ENCODE data around the gene MIPEP.
"Not testable (repeated sequence)": the region's sequence is repeated elsewhere in the genome, so short reads cannot be mapped to it uniquely, and the experiment has no call there.

The MIPEP gene

DNA sequence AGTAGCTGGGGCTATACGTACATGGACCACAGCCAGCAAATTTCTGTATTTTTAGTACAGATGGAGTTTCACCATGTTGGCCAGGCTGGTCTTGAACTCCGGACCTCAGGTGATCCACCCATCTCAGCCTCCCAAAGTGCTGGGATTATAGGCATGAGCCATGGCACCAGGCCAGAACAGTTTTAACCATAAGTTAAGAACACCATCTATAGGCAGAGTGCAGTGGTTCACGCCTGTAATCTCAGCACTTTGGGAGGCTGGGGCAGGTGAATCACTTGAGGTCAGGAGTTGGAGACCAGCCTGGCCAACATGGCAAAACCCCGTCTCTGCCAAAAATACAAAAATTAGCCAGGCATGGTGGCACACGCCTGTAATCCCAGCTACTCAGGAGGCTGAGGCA, 143.1 kb downstream of the MIPEP start:
- 100% methylated on average over 4 of the region's 5 CpGs for WGBS (ENCODE audit: insufficient coverage)
- POLR2A ChIA-PET: interaction anchor here (0.6 kb wide), 1 partner anchor 20 kb away, joined by 5 read pairs; no protein-coding TSS in a partner anchor
- CTCF ChIA-PET: not testable (repeated sequence)

DNA sequence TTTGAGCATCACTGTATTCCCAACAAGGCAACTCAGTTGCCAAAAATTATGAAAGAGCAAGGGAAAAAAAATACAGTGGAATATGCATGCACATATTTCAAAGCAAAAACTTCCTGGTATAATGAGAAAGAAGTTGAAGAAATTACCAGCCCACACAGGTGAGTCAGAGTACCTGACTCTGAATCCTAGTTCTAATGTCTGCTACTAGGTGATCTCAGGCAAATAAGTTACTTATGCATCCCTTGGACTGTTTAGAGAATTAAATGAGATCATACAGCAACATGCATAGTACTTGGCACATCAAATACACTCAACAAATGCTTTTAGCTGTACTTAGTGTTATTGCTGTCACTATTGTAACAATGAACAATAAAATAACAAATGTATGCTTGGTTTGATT, 144.9 kb downstream of the MIPEP start:
- H3K36me3 ChIP-seq (ENCODE audit: control insufficient read depth in 4 of 4, insufficient read depth in 4 of 4, low read length in 3 of 4): no peaks in the 10 kb centered on the region
- no peaks in the 10 kb centered on the region for H3K27me3 ChIP-seq (replicated peaks in 2 of 5; ENCODE audit: control insufficient read depth in 4 of 5, insufficient read depth in 5 of 5, low read length in 4 of 5)
- POLR2A ChIA-PET: no interaction called here
- H3K27ac ChIP-seq (ENCODE audit: insufficient read depth in 1 of 2, low read depth in 1 of 2, low read length in 2 of 2, poor library complexity in 1 of 2, severe bottlenecking in 2 of 2): no peak overlapping the region
- H3K9me3 ChIP-seq (ENCODE audit: control extremely low read depth in 1 of 5, control insufficient read depth in 4 of 5, insufficient read depth in 2 of 5, low read depth in 1 of 5, low read length in 4 of 5): no peaks in the 10 kb centered on the region
- H3K4me3 ChIP-seq (ENCODE audit: control insufficient read depth in 1 of 7, extremely low read depth in 1 of 7, insufficient read depth in 4 of 7, low read depth in 2 of 7, low read length in 6 of 7): no peak overlapping the region
- DNase-seq: no peak
- peaks cover 0 to 4% (median 2%) of the 10 kb centered on the region in 4 experiments for H3K4me1 ChIP-seq (ENCODE audit: control extremely low read depth in 1 of 4, control insufficient read depth in 4 of 4, insufficient read depth in 4 of 4, low read length in 3 of 4)
- CTCF ChIA-PET: interaction anchor here (2.0 kb wide), 1 partner anchor 11 kb away, joined by 5 read pairs; no protein-coding TSS in a partner anchor

More for the DNA sequence above, 143.1 kb downstream of the MIPEP start:
- not testable (repeated sequence) for H3K27ac ChIP-seq (ENCODE audit: insufficient read depth in 1 of 2, low read depth in 1 of 2, low read length in 2 of 2, poor library complexity in 1 of 2, severe bottlenecking in 2 of 2); H3K4me1 ChIP-seq (ENCODE audit: control extremely low read depth in 1 of 4, control insufficient read depth in 4 of 4, insufficient read depth in 4 of 4, low read length in 3 of 4); H3K4me3 ChIP-seq (ENCODE audit: control insufficient read depth in 1 of 7, extremely low read depth in 1 of 7, insufficient read depth in 4 of 7, low read depth in 2 of 7, low read length in 6 of 7); H3K36me3 ChIP-seq (ENCODE audit: control insufficient read depth in 4 of 4, insufficient read depth in 4 of 4, low read length in 3 of 4); DNase-seq; H3K9me3 ChIP-seq (ENCODE audit: control extremely low read depth in 1 of 5, control insufficient read depth in 4 of 5, insufficient read depth in 2 of 5, low read depth in 1 of 5, low read length in 4 of 5); H3K27me3 ChIP-seq (replicated peaks in 2 of 5; ENCODE audit: control insufficient read depth in 4 of 5, insufficient read depth in 5 of 5, low read length in 4 of 5)

DNA sequence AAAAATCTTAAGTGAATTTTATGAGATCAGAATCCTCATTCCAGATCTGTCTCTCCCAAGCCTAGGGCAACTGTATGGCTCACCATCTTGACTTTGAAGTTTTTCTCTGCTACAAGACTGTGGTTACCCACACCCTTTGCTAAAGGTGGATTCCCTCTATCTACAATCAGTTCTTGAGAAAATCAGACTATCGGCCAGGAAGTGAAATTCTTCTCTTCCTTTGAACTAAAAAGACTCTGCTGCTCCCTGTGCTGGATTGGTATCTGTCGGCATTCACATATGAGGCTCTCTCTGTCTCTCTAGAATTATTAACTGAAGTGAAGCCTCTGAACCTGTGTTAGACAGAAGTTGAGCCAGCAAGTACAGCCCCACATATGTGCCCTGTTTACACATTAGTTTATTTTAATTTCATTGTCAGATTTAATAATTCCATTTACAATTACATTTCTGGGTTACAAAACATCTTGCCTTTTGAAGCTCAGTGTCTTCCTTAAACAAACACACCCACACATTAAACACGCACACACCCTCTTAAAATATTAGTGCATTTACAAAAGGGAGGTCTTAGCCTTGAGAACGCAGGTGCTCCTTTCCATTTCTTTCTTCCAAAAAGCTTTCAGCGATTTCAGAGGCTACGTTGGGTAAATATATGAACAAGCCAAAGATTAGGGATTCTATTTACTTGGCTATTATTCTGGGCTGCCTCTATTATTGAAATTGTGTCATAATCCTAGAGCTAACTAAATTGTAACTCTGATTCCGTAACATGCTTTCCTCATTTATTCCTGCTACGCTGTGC, 145.7 kb downstream of the MIPEP start:
- POLR2A ChIA-PET: no interaction called here

DNA sequence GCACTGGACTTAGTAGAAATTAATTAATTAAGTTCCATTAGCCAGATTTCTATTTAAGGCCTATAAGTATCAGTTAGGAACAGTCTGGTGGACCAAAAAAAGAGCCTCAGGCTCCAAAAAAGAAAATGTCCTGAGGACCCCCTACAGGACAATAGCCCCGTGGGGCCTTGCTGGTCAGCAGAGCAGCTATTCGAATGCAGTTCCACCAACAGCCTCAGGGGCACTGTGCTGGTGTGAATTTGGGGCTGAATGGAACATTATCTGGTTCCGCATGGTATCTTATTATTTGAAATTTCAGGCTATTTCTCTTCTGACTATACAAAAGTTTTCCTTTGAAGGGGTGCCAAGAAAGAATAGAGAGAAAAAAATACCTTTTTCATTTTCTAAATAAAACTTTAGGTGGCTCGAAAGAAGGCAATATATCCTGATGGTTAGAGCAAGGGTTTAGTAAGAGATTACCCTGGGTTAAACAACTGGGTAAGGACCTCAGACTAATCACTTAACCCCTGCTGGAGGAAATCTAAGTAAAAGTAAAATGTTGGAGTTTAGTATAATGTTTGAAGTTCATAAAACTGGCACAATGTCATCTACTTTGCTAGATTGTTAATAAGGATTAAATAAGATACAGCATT, 147.2 kb downstream of the MIPEP start:
- POLR2A ChIA-PET: interaction anchor here (0.6 kb wide), 1 partner anchor 112 kb away, joined by 5 read pairs; no protein-coding TSS in a partner anchor

More for the DNA sequence above, 145.7 kb downstream of the MIPEP start:
- no peak overlapping the region for H3K4me3 ChIP-seq (ENCODE audit: control insufficient read depth in 1 of 7, extremely low read depth in 1 of 7, insufficient read depth in 4 of 7, low read depth in 2 of 7, low read length in 6 of 7)
- H3K27ac ChIP-seq (ENCODE audit: insufficient read depth in 1 of 2, low read depth in 1 of 2, low read length in 2 of 2, poor library complexity in 1 of 2, severe bottlenecking in 2 of 2): no peak overlapping the region
- H3K4me1 ChIP-seq (ENCODE audit: control extremely low read depth in 1 of 4, control insufficient read depth in 4 of 4, insufficient read depth in 4 of 4, low read length in 3 of 4): peaks cover 0 to 3% (median under 1%) of the 10 kb centered on the region in 4 experiments
- no peaks in the 10 kb centered on the region for H3K27me3 ChIP-seq (replicated peaks in 2 of 5; ENCODE audit: control insufficient read depth in 4 of 5, insufficient read depth in 5 of 5, low read length in 4 of 5)
- peaks cover 0 to 2% (median 0%) of the 10 kb centered on the region in 4 experiments for H3K36me3 ChIP-seq (ENCODE audit: control insufficient read depth in 4 of 4, insufficient read depth in 4 of 4, low read length in 3 of 4)
- H3K9me3 ChIP-seq (ENCODE audit: control extremely low read depth in 1 of 5, control insufficient read depth in 4 of 5, insufficient read depth in 2 of 5, low read depth in 1 of 5, low read length in 4 of 5): no peaks in the 10 kb centered on the region
- WGBS (ENCODE audit: insufficient coverage): 96% methylated on average over 4 of the region's 8 CpGs
- no peak for DNase-seq
- CTCF ChIA-PET: interaction anchor here (2.0 kb wide), 1 partner anchor 10 kb away, joined by 5 read pairs; no protein-coding TSS in a partner anchor

DNA sequence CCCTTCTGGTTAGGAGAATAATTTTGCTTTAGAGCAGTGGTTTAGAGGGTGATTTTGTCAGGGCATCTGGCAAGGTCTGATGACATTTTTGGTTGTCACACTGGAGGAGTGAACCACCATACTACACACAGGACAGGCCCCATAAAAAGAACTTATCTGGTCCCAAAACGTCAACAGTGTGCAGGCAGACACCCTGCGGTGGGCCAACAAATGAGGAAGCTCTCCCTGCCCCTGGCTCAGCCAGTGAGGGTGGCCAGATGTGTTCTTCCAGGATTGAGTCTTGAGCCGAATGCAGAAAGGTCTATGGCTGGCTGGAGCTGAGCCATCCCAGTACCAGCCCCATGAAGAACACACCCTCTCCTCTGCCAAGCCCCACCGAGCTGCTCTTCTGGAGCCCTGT, 149.2 kb downstream of the MIPEP start:
- H3K9me3 ChIP-seq (ENCODE audit: control extremely low read depth in 1 of 5, control insufficient read depth in 4 of 5, insufficient read depth in 2 of 5, low read depth in 1 of 5, low read length in 4 of 5): no peaks in the 10 kb centered on the region
- peak in 1 of 3 donors; percentile 9 for DNase-seq
- no peak overlapping the region for H3K4me3 ChIP-seq (ENCODE audit: control insufficient read depth in 1 of 7, extremely low read depth in 1 of 7, insufficient read depth in 4 of 7, low read depth in 2 of 7, low read length in 6 of 7)
- peaks cover 0 to 2% (median 1%) of the 10 kb centered on the region in 4 experiments for H3K36me3 ChIP-seq (ENCODE audit: control insufficient read depth in 4 of 4, insufficient read depth in 4 of 4, low read length in 3 of 4)
- no peaks in the 10 kb centered on the region for H3K4me1 ChIP-seq (ENCODE audit: control extremely low read depth in 1 of 4, control insufficient read depth in 4 of 4, insufficient read depth in 4 of 4, low read length in 3 of 4)
- H3K27ac ChIP-seq (ENCODE audit: insufficient read depth in 1 of 2, low read depth in 1 of 2, low read length in 2 of 2, poor library complexity in 1 of 2, severe bottlenecking in 2 of 2): no peak overlapping the region
- 70% methylated on average over 3 of the region's 4 CpGs for WGBS (ENCODE audit: insufficient coverage)
- ChIA-PET POLR2A (no interaction called here), CTCF (interaction anchor here (1.0 to 1.1 kb wide), 2 partner anchors 13 to 16 kb away, joined by 3 read pairs; no protein-coding TSS in a partner anchor)
- no peaks in the 10 kb centered on the region for H3K27me3 ChIP-seq (replicated peaks in 2 of 5; ENCODE audit: control insufficient read depth in 4 of 5, insufficient read depth in 5 of 5, low read length in 4 of 5)

More for the DNA sequence above, 147.2 kb downstream of the MIPEP start:
- Histone ChIP-seq H3K4me3 (ENCODE audit: control insufficient read depth in 1 of 7, extremely low read depth in 1 of 7, insufficient read depth in 4 of 7, low read depth in 2 of 7, low read length in 6 of 7) (no peak overlapping the region), H3K27ac (ENCODE audit: insufficient read depth in 1 of 2, low read depth in 1 of 2, low read length in 2 of 2, poor library complexity in 1 of 2, severe bottlenecking in 2 of 2) (no peak overlapping the region), H3K4me1 (ENCODE audit: control extremely low read depth in 1 of 4, control insufficient read depth in 4 of 4, insufficient read depth in 4 of 4, low read length in 3 of 4) (no peaks in the 10 kb centered on the region), H3K9me3 (ENCODE audit: control extremely low read depth in 1 of 5, control insufficient read depth in 4 of 5, insufficient read depth in 2 of 5, low read depth in 1 of 5, low read length in 4 of 5) (no peaks in the 10 kb centered on the region), H3K27me3 (replicated peaks in 2 of 5; ENCODE audit: control insufficient read depth in 4 of 5, insufficient read depth in 5 of 5, low read length in 4 of 5) (no peaks in the 10 kb centered on the region), H3K36me3 (ENCODE audit: control insufficient read depth in 4 of 4, insufficient read depth in 4 of 4, low read length in 3 of 4) (peaks cover 0 to 2% (median 1%) of the 10 kb centered on the region in 4 experiments)
- no peak for DNase-seq
- WGBS (ENCODE audit: insufficient coverage): 94% methylated on average over 2 of the region's 4 CpGs
- CTCF ChIA-PET: no interaction called here

DNA sequence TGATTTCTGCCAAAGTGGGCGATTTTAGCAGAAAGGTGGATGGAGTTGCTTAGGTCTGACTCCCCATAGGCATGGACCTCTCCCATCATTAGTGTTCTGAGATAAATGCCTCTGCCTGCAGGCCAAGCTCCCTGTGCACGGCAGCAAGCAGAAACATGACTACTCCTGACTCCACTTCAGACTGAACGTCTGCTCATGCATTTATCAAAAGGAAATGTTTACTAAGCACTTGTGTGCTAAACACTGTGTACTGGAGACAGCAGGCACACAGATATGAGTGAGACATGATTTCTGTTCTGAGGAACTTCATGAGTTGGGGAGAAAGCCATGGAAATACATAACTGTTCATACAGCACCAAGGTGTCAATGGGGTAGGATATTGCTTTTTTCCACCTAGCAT, 149.6 kb downstream of the MIPEP start:
- ChIA-PET CTCF (interaction anchor here (1.0 kb wide), 1 partner anchor 16 kb away, joined by 3 read pairs; no protein-coding TSS in a partner anchor), POLR2A (no interaction called here)
- Histone ChIP-seq H3K27me3 (replicated peaks in 2 of 5; ENCODE audit: control insufficient read depth in 4 of 5, insufficient read depth in 5 of 5, low read length in 4 of 5) (no peaks in the 10 kb centered on the region), H3K36me3 (ENCODE audit: control insufficient read depth in 4 of 4, insufficient read depth in 4 of 4, low read length in 3 of 4) (peaks cover 0 to 2% (median 1%) of the 10 kb centered on the region in 4 experiments), H3K9me3 (ENCODE audit: control extremely low read depth in 1 of 5, control insufficient read depth in 4 of 5, insufficient read depth in 2 of 5, low read depth in 1 of 5, low read length in 4 of 5) (no peaks in the 10 kb centered on the region), H3K27ac (ENCODE audit: insufficient read depth in 1 of 2, low read depth in 1 of 2, low read length in 2 of 2, poor library complexity in 1 of 2, severe bottlenecking in 2 of 2) (no peak overlapping the region), H3K4me3 (ENCODE audit: control insufficient read depth in 1 of 7, extremely low read depth in 1 of 7, insufficient read depth in 4 of 7, low read depth in 2 of 7, low read length in 6 of 7) (no peak overlapping the region), H3K4me1 (ENCODE audit: control extremely low read depth in 1 of 4, control insufficient read depth in 4 of 4, insufficient read depth in 4 of 4, low read length in 3 of 4) (no peaks in the 10 kb centered on the region)
- no peak for DNase-seq
- WGBS (ENCODE audit: insufficient coverage): 100% methylated on average over 2 of the region's 3 CpGs

DNA sequence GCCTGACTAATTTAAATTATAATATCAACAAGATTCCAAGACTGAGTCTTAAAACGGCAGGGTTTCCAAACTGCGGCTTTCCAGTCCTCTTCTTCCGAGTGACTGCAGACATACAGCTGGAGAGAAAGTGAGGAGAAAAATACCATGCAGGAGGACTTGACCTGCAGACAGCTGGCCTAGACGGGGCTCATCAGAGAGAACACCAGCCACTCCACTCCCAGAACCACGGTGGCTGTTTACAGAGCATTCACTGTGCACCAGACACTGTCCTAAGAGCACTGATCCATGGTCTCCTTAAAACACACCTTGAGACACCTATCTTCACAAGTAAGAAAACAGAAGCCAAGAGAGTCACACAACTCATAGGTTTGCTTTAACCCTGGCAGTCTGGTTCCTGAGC, 152.7 kb downstream of the MIPEP start:
- DNase-seq: no peak
- Histone ChIP-seq H3K27ac (ENCODE audit: insufficient read depth in 1 of 2, low read depth in 1 of 2, low read length in 2 of 2, poor library complexity in 1 of 2, severe bottlenecking in 2 of 2) (no peak overlapping the region), H3K4me3 (ENCODE audit: control insufficient read depth in 1 of 7, extremely low read depth in 1 of 7, insufficient read depth in 4 of 7, low read depth in 2 of 7, low read length in 6 of 7) (no peak overlapping the region), H3K27me3 (replicated peaks in 2 of 5; ENCODE audit: control insufficient read depth in 4 of 5, insufficient read depth in 5 of 5, low read length in 4 of 5) (no peaks in the 10 kb centered on the region), H3K4me1 (ENCODE audit: control extremely low read depth in 1 of 4, control insufficient read depth in 4 of 4, insufficient read depth in 4 of 4, low read length in 3 of 4) (no peaks in the 10 kb centered on the region), H3K36me3 (ENCODE audit: control insufficient read depth in 4 of 4, insufficient read depth in 4 of 4, low read length in 3 of 4) (peaks cover 0 to 2% (median 1%) of the 10 kb centered on the region in 4 experiments), H3K9me3 (ENCODE audit: control extremely low read depth in 1 of 5, control insufficient read depth in 4 of 5, insufficient read depth in 2 of 5, low read depth in 1 of 5, low read length in 4 of 5) (no peaks in the 10 kb centered on the region)
- WGBS (ENCODE audit: insufficient coverage): 100% methylated on average over 4 of the region's 5 CpGs
- CTCF ChIA-PET: no interaction called here
- POLR2A ChIA-PET: no interaction called here
